ENCODE data around the gene PTCD1. TPM values are rescaled to one million over a fixed set of nuclear protein-coding genes. Genes with fewer than 3 reads are reported as not detected.

Gene PTCD1
- total and polyA plus RNA-seq, 2 of the 8 experiments (the other 6 are each of a cell fraction or from before 2014, with no cell fraction given), result 7.5 to 7.6 TPM

GRCh38 chr7:99380032-99380822 lies 58.4 kb downstream of the PTCD1 start (continued):
- TF ChIP-seq, protein P1, sequence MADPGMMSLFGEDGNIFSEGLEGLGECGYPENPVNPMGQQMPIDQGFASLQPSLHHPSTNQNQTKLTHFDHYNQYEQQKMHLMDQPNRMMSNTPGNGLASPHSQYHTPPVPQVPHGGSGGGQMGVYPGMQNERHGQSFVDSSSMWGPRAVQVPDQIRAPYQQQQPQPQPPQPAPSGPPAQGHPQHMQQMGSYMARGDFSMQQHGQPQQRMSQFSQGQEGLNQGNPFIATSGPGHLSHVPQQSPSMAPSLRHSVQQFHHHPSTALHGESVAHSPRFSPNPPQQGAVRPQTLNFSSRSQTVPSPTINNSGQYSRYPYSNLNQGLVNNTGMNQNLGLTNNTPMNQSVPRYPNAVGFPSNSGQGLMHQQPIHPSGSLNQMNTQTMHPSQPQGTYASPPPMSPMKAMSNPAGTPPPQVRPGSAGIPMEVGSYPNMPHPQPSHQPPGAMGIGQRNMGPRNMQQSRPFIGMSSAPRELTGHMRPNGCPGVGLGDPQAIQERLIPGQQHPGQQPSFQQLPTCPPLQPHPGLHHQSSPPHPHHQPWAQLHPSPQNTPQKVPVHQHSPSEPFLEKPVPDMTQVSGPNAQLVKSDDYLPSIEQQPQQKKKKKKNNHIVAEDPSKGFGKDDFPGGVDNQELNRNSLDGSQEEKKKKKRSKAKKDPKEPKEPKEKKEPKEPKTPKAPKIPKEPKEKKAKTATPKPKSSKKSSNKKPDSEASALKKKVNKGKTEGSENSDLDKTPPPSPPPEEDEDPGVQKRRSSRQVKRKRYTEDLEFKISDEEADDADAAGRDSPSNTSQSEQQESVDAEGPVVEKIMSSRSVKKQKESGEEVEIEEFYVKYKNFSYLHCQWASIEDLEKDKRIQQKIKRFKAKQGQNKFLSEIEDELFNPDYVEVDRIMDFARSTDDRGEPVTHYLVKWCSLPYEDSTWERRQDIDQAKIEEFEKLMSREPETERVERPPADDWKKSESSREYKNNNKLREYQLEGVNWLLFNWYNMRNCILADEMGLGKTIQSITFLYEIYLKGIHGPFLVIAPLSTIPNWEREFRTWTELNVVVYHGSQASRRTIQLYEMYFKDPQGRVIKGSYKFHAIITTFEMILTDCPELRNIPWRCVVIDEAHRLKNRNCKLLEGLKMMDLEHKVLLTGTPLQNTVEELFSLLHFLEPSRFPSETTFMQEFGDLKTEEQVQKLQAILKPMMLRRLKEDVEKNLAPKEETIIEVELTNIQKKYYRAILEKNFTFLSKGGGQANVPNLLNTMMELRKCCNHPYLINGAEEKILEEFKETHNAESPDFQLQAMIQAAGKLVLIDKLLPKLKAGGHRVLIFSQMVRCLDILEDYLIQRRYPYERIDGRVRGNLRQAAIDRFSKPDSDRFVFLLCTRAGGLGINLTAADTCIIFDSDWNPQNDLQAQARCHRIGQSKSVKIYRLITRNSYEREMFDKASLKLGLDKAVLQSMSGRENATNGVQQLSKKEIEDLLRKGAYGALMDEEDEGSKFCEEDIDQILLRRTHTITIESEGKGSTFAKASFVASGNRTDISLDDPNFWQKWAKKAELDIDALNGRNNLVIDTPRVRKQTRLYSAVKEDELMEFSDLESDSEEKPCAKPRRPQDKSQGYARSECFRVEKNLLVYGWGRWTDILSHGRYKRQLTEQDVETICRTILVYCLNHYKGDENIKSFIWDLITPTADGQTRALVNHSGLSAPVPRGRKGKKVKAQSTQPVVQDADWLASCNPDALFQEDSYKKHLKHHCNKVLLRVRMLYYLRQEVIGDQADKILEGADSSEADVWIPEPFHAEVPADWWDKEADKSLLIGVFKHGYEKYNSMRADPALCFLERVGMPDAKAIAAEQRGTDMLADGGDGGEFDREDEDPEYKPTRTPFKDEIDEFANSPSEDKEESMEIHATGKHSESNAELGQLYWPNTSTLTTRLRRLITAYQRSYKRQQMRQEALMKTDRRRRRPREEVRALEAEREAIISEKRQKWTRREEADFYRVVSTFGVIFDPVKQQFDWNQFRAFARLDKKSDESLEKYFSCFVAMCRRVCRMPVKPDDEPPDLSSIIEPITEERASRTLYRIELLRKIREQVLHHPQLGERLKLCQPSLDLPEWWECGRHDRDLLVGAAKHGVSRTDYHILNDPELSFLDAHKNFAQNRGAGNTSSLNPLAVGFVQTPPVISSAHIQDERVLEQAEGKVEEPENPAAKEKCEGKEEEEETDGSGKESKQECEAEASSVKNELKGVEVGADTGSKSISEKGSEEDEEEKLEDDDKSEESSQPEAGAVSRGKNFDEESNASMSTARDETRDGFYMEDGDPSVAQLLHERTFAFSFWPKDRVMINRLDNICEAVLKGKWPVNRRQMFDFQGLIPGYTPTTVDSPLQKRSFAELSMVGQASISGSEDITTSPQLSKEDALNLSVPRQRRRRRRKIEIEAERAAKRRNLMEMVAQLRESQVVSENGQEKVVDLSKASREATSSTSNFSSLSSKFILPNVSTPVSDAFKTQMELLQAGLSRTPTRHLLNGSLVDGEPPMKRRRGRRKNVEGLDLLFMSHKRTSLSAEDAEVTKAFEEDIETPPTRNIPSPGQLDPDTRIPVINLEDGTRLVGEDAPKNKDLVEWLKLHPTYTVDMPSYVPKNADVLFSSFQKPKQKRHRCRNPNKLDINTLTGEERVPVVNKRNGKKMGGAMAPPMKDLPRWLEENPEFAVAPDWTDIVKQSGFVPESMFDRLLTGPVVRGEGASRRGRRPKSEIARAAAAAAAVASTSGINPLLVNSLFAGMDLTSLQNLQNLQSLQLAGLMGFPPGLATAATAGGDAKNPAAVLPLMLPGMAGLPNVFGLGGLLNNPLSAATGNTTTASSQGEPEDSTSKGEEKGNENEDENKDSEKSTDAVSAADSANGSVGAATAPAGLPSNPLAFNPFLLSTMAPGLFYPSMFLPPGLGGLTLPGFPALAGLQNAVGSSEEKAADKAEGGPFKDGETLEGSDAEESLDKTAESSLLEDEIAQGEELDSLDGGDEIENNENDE (IDR thresholded peaks at IDR 0.05; ENCODE audit: insufficient replicate concordance, low read length), result no peak
- TF ChIP-seq YY1 (IDR thresholded peaks at IDR 0.05; ENCODE audit: low read depth, low read length), result no peak
